ENCODE measurements around the gene C1S.

Gene C1S

GRCh38 chr12:7058163-7058845 lies 2.2 kb upstream of the C1S start:
- no peak for DNase-seq (ENCODE audit: low read depth)
- no peak overlapping the region for H3K4me3 ChIP-seq (ENCODE audit: control insufficient read depth, low read depth, low read length)
- no peak for TF ChIP-seq CTCF (conservative IDR thresholded peaks at IDR 0.05; ENCODE audit: control insufficient read depth, insufficient read depth, low read depth, low read length)

DNA sequence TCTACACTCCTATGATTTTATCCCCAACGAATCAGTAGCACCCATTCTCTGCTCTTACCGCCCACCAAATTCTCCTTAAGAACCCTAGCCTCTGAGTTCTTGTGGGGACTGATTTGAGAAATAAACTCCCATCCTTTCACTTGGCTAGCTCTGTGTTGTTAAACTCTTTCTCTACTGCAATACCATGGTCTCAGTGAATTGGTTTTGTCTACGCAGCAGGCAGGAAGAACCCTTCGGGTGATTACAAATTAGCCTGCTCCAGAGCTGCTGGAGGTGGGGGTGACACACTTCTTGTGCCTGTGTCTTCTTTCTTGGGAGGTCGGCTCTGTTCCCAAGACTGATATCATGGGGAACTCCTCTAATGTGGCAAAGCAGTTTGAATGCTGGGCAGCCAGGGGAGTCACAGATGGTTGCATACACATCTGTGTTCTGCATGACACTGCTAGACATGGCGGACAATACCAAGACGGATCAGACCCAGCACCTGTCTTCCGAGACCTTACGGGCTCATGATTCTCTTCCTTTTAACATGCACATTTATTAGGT lies 1.6 kb upstream of the C1S start:
- DNase-seq (ENCODE audit: low read depth), result no peak
- TF ChIP-seq CTCF (conservative IDR thresholded peaks at IDR 0.05; ENCODE audit: control insufficient read depth, insufficient read depth, low read depth, low read length), result no peak
- H3K4me3 ChIP-seq (ENCODE audit: control insufficient read depth, low read depth, low read length), result no peak overlapping the region

- DNase-seq (ENCODE audit: low read depth), result no peak
- no peak for TF ChIP-seq CTCF (conservative IDR thresholded peaks at IDR 0.05; ENCODE audit: control insufficient read depth, insufficient read depth, low read depth, low read length)
- H3K4me3 ChIP-seq (ENCODE audit: control insufficient read depth, low read depth, low read length), result no peak overlapping the region
These were observed 738 bp upstream of the C1S start for GRCh38 chr12:7059780-7060179.

- TF ChIP-seq CTCF (conservative IDR thresholded peaks at IDR 0.05; ENCODE audit: control insufficient read depth, insufficient read depth, low read depth, low read length), result no peak
- peak overlapping the region; percentile 60 for H3K4me3 ChIP-seq (ENCODE audit: control insufficient read depth, low read depth, low read length)
- peak; percentile 18 for DNase-seq (ENCODE audit: low read depth)
These were observed 620 bp downstream of the C1S start for GRCh38 chr12:7061138-7061537.

GRCh38 chr12:7061596-7061995 lies 1.1 kb downstream of the C1S start:
- peak overlapping the region; percentile 60 for H3K4me3 ChIP-seq (ENCODE audit: control insufficient read depth, low read depth, low read length)
- no peak for TF ChIP-seq CTCF (conservative IDR thresholded peaks at IDR 0.05; ENCODE audit: control insufficient read depth, insufficient read depth, low read depth, low read length)
- no peak for DNase-seq (ENCODE audit: low read depth)

GRCh38 chr12:7064516-7064915 lies 4.0 kb downstream of the C1S start:
- no peak overlapping the region for H3K4me3 ChIP-seq (ENCODE audit: control insufficient read depth, low read depth, low read length)
- TF ChIP-seq CTCF (conservative IDR thresholded peaks at IDR 0.05; ENCODE audit: control insufficient read depth, insufficient read depth, low read depth, low read length), result no peak
- DNase-seq (ENCODE audit: low read depth), result peak; percentile 53

Measured in fibroblast of mammary gland (primary cell).